HPDE6-E6E7 (cell line): ENCODE results near the gene ADGRG6.

Experiments
- DNase-seq: peaks from one replicate; pipeline ENCODE4 v3.0.0; 2011; ENCODE audit warnings: missing footprints; ENCODE audit errors: extremely low spot score

ADGRG6 gene

DNA sequence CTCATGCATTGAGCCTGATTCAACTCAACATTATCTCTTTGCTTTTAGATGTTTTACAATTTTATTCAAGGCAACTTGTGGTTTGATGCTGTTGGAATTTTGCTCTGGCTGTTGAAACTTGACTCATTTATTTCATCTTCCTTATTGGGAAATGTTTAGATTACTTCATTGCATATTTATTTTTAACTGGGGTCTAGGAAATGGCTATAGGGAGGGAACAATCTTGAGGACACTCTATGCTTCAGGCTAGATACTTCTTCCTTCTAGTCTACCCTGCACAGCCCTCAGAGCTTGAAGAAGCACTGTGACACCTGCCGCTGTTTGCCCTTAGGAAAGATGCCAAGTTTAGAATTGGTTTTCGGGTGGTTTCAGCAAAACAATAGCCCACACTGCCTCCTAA, 183.4 kb downstream of the ADGRG6 start:
- DNase-seq, result no peak

DNA sequence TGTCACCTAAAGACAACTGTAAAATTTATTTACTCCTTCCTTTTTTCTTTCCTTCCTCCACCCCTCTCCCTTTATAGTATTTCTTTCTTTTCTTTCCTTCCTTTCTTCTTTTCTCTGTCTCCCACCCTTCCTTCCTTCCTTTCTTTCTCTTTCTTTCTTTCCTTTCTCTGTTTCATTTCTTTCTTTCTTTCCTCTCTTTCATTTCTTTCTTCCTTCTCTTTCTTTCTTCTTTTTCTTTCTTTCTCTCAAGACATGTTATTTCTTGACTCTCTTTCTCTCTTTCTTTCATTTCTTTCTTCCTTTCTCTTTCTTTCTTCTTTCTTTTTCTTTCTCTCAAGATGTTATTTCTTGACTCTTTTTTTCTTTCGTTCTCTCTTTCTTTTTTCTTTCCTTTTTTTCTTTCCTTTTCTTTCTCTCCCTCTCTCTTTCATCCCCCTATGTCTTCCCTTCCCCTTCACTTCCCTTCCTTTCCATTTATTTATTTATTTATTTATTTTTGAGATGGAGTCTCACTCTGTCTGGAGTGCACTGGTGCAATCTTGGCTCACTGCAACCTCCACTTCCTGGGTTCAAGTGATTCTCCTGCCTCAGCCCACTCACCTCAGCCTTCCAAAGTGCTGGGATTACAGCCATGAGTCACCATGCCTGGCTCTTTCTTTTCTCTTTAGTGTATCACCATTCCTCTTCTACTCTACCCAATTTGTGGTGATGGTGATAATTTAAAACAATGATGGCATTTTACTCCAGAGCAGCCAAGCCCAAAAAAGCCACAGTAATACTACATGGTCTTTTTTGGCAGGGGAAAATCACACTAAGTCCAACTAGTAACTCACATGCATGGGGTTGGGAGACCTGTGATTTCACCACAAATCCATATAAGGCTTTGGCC, 188.2 kb downstream of the ADGRG6 start:
- DNase-seq, result no peak
